Spinal cord (tissue), 10 donors: Measurements from ENCODE around the gene PRDM12. TPM values are rescaled to one million over a fixed set of nuclear protein-coding genes. Genes with fewer than 3 reads are reported as not detected.

Experiments
- DNase-seq, 6 donors: peaks; one replicate each; pipeline versions ENCODE4 v3.0.0 to v3.0.0-alpha.2; 2013 to 2015; ENCODE audit warnings: low spot score in 6 of 6, low read depth in 4 of 6
- H3K27ac ChIP-seq: one replicate; pipeline ENCODE4 v1.5.1; 2013; ENCODE audit warnings: low read depth, low read length, control low read depth
- H3K27me3 ChIP-seq: one replicate; pipeline ENCODE4 v1.6.1; 2013; ENCODE audit warnings: low read length; ENCODE audit not compliant: control insufficient read depth, insufficient read depth
- H3K36me3 ChIP-seq: one replicate; pipeline ENCODE4 v1.6.1; 2013; ENCODE audit warnings: low read length; ENCODE audit not compliant: control insufficient read depth, insufficient read depth
- H3K4me1 ChIP-seq: one replicate; pipeline ENCODE4 v1.6.1; 2013; ENCODE audit warnings: low read length; ENCODE audit not compliant: control insufficient read depth, insufficient read depth
- H3K4me3 ChIP-seq: one replicate; pipeline ENCODE4 v1.5.1; 2013; ENCODE audit warnings: low read depth, low read length, control low read depth
- H3K9me3 ChIP-seq: one replicate; pipeline ENCODE4 v1.6.1; 2013; ENCODE audit warnings: low read length; ENCODE audit not compliant: control insufficient read depth, insufficient read depth
- WGBS: methylation state at CpG from one replicate; pipeline ENCODE4 v1.1.5; 2013; ENCODE audit warnings: missing lambda C conversion rate; ENCODE audit not compliant: insufficient coverage; 5-methylcytosine and 5-hydroxymethylcytosine counted together
- polyA plus RNA-seq, 2 donors: library from polyadenylated mRNA; unstranded; fragments of 120-200 nt; gene quantifications; one replicate each; pipeline ENCODE4 v1.2.1, GENCODE V29; 2013; ENCODE audit not compliant: insufficient read length in 2 of 2
- total RNA-seq, 2 donors: library from RNA; depleted of rRNA in 1 of 2; stranded (reverse); fragments of 120-200 nt in 1 of 2; fragments of >200 nt in 1 of 2; gene quantifications; one replicate each; pipeline versions ENCODE4 v1.2.3 to v1.2.4, GENCODE V29; 2013 to 2014
- donor health status: healthy.

The PRDM12 gene
- total and polyA plus RNA-seq, 4 donors, result 0.11 to 2.4 (median 0.69) TPM

- 1% methylated on average over 63 of the region's 65 CpGs for WGBS
- Histone ChIP-seq H3K36me3 (no peaks in the 10 kb centered on the region), H3K4me3 (no peak overlapping the region), H3K27ac (no peak overlapping the region), H3K4me1 (peaks cover 76% of the 10 kb centered on the region), H3K9me3 (no peaks in the 10 kb centered on the region), H3K27me3 (peaks cover 98% of the 10 kb centered on the region)
- DNase-seq, result peak in 1 of 6 donors; percentile 53
Observed at GRCh38 chr9:130663258-130663976, 977 bp upstream of the PRDM12 start.

- Histone ChIP-seq H3K27ac (no peak overlapping the region), H3K4me1 (peaks cover 75% of the 10 kb centered on the region), H3K27me3 (peaks cover 98% of the 10 kb centered on the region), H3K36me3 (no peaks in the 10 kb centered on the region), H3K4me3 (no peak overlapping the region), H3K9me3 (no peaks in the 10 kb centered on the region)
- no peak for DNase-seq
- 1% methylated on average over 16 of the region's 19 CpGs for WGBS
Observed at GRCh38 chr9:130663977-130664250, 480 bp upstream of the PRDM12 start.

- DNase-seq, result peak in 1 of 6 donors; percentile 14
- Histone ChIP-seq H3K9me3 (no peaks in the 10 kb centered on the region), H3K4me1 (peaks cover 66% of the 10 kb centered on the region), H3K4me3 (no peak overlapping the region), H3K27me3 (peaks cover 89% of the 10 kb centered on the region), H3K36me3 (no peaks in the 10 kb centered on the region), H3K27ac (no peak overlapping the region)
- 0% methylated on average over 10 of the region's 26 CpGs for WGBS
Observed at GRCh38 chr9:130665029-130665430, 636 bp downstream of the PRDM12 start.

GRCh38 chr9:130665431-130666392 is 1.3 kb downstream of the PRDM12 start:
- Histone ChIP-seq H3K4me3 (no peak overlapping the region), H3K36me3 (no peaks in the 10 kb centered on the region), H3K4me1 (peaks cover 59% of the 10 kb centered on the region), H3K27me3 (peaks cover 85% of the 10 kb centered on the region), H3K27ac (no peak overlapping the region), H3K9me3 (no peaks in the 10 kb centered on the region)
- DNase-seq, result peak in 2 of 6 donors; percentile 50 to 76
- whole genome bisulfite sequencing, result 2% methylated on average over 58 of the region's 61 CpGs

GRCh38 chr9:130666393-130667119 is 2.2 kb downstream of the PRDM12 start:
- H3K9me3 ChIP-seq, result no peaks in the 10 kb centered on the region
- H3K4me3 ChIP-seq, result no peak overlapping the region
- no peak for DNase-seq
- no peaks in the 10 kb centered on the region for H3K36me3 ChIP-seq
- peaks cover 77% of the 10 kb centered on the region for H3K27me3 ChIP-seq
- 4% methylated on average over 56 of the region's 60 CpGs for WGBS
- peaks cover 51% of the 10 kb centered on the region for H3K4me1 ChIP-seq
- no peak overlapping the region for H3K27ac ChIP-seq

GRCh38 chr9:130667120-130667435 is 2.7 kb downstream of the PRDM12 start:
- peaks cover 46% of the 10 kb centered on the region for H3K4me1 ChIP-seq
- no peaks in the 10 kb centered on the region for H3K36me3 ChIP-seq
- DNase-seq, result no peak
- no peaks in the 10 kb centered on the region for H3K9me3 ChIP-seq
- peaks cover 71% of the 10 kb centered on the region for H3K27me3 ChIP-seq
- WGBS, result 50% methylated on average over 3 of the region's 4 CpGs
- H3K27ac ChIP-seq, result no peak overlapping the region
- no peak overlapping the region for H3K4me3 ChIP-seq

- Histone ChIP-seq H3K27ac (no peak overlapping the region), H3K36me3 (no peaks in the 10 kb centered on the region), H3K4me3 (no peak overlapping the region), H3K9me3 (no peaks in the 10 kb centered on the region), H3K4me1 (peaks cover 35% of the 10 kb centered on the region), H3K27me3 (peaks cover 65% of the 10 kb centered on the region)
- WGBS, result 89% methylated on average over 13 of the region's 13 CpGs
- DNase-seq, result no peak
Observed at GRCh38 chr9:130668196-130668595, 3.8 kb downstream of the PRDM12 start.

GRCh38 chr9:130668659-130669058 is 4.3 kb downstream of the PRDM12 start:
- no peak overlapping the region for H3K27ac ChIP-seq
- H3K4me1 ChIP-seq, result peaks cover 30% of the 10 kb centered on the region
- H3K9me3 ChIP-seq, result no peaks in the 10 kb centered on the region
- WGBS, result 60% methylated on average over 11 of the region's 12 CpGs
- DNase-seq, result no peak
- peaks cover 61% of the 10 kb centered on the region for H3K27me3 ChIP-seq
- no peaks in the 10 kb centered on the region for H3K36me3 ChIP-seq
- no peak overlapping the region for H3K4me3 ChIP-seq

DNA sequence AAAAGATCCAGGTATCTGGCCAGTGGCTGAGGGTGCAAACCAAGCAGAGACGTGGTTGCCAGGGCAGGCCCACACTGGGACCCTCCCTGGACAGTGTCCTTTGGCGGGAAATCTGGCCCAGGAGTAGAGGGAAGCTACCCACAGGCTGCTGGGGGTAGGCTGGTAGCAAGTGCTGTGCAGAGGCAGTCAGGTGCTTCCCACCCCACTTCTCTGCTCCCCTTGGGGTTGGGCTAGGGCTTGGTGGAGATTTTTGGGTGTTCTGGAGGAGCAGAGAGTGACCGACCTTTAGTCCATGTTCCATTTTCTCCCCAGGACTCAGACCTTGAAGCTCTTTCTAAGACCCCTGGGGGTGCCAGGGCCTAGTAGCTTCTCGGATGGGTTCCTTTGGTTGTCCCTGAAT is 5.6 kb downstream of the PRDM12 start:
- no peaks in the 10 kb centered on the region for H3K36me3 ChIP-seq
- no peak overlapping the region for H3K4me3 ChIP-seq
- no peak for DNase-seq
- no peaks in the 10 kb centered on the region for H3K9me3 ChIP-seq
- WGBS, result 67% methylated on average over 1 of the region's 4 CpGs
- peaks cover 18% of the 10 kb centered on the region for H3K4me1 ChIP-seq
- H3K27me3 ChIP-seq, result peaks cover 47% of the 10 kb centered on the region
- H3K27ac ChIP-seq, result no peak overlapping the region
